A673 (cell line): ENCODE results near the gene SLC9A4. TPM values are rescaled to one million over a fixed set of nuclear protein-coding genes. Genes with fewer than 3 reads are reported as not detected.

Experiments used
- BruUV-seq: library from RNA; stranded (reverse); fragments of 400-500 nt; replicated peaks from 2 replicates; lab custom pipeline; 2021; lab: Mats Ljungman, UMichigan
- CTCF ChIA-PET: fragments of 300-600 bp; sonication (Branson Sonifier 250); formaldehyde crosslinking; loops from one replicate; lab custom pipeline; 2022; ENCODE audit warnings: antibody characterized with exemption; lab: Charles Lee
- POLR2A ChIA-PET: fragments of 300-600 bp; sonication (Branson Sonifier 250); formaldehyde crosslinking; loops from one replicate; lab custom pipeline; 2022; ENCODE audit warnings: antibody characterized with exemption; ENCODE audit not compliant: low non-redundant PET; lab: Charles Lee
- DNase-seq: peaks from one replicate; pipeline ENCODE4 v3.0.0-alpha.2; 2015; ENCODE audit warnings: low spot score
- H3K27ac ChIP-seq: fragments of 200-600 bp; sonication (generic); 2 replicates; pipeline ENCODE4 v1.5.1; 2016; ENCODE audit warnings: mixed run types, low read depth, mild to moderate bottlenecking, mixed read lengths, antibody characterized with exemption, low read length; ENCODE audit not compliant: poor library complexity, severe bottlenecking
- H3K27me3 ChIP-seq: fragments of 200-600 bp; sonication (generic); replicated peaks from 2 replicates; pipeline ENCODE4 v1.6.1; 2017; ENCODE audit warnings: mixed run types, low read depth, mild to moderate bottlenecking, mixed read lengths, antibody characterized with exemption, low read length; ENCODE audit not compliant: insufficient read depth, poor library complexity
- H3K36me3 ChIP-seq: fragments of 200-600 bp; sonication (generic); 2 replicates; pipeline ENCODE4 v1.6.1; 2016; ENCODE audit warnings: mixed run types, mild to moderate bottlenecking, mixed read lengths, antibody characterized with exemption, low read length; ENCODE audit not compliant: insufficient read depth, poor library complexity, severe bottlenecking
- H3K4me1 ChIP-seq: fragments of 200-600 bp; sonication (generic); 2 replicates; pipeline ENCODE4 v1.6.1; 2017; ENCODE audit warnings: mixed run types, mild to moderate bottlenecking, mixed read lengths, antibody characterized with exemption, low read length; ENCODE audit not compliant: insufficient read depth, poor library complexity, severe bottlenecking
- H3K4me3 ChIP-seq: fragments of 200-600 bp; sonication (generic); 2 replicates; pipeline ENCODE4 v1.5.1; 2016; ENCODE audit warnings: low read depth, mixed run types, mild to moderate bottlenecking, mixed read lengths, low read length; ENCODE audit not compliant: poor library complexity, severe bottlenecking
- H3K9me3 ChIP-seq: fragments of 200-600 bp; sonication (generic); 2 replicates; pipeline ENCODE4 v1.6.1; 2016; ENCODE audit warnings: mixed run types, low read depth, mild to moderate bottlenecking, mixed read lengths, antibody characterized with exemption, low read length; ENCODE audit not compliant: poor library complexity, severe bottlenecking
- EZH2 ChIP-seq: fragments of 200-600 bp; sonication (generic); IDR thresholded peaks from 2 replicates; pipeline ENCODE4 v1.6.1; 2017; ENCODE audit warnings: borderline replicate concordance, low read depth, mild to moderate bottlenecking, mixed read lengths, antibody characterized with exemption, low read length; ENCODE audit not compliant: poor library complexity, severe bottlenecking
- intact Hi-C: fragments of 100-400 bp; cut with micrococcal nuclease; formaldehyde crosslinking; loops from one replicate; pipeline ENCODE4 v1.10.0; 2022; ENCODE audit not compliant: unreplicated experiment
- total RNA-seq: library from RNA; stranded (reverse); gene quantifications from 2 replicates; pipeline ENCODE4 v1.2.3, GENCODE V29; 2021
- TF ChIP-seq, protein P1 (sequence below): fragments of 300-800, 200-600 bp; sonication (generic); conservative IDR thresholded peaks from 2 replicates; pipeline ENCODE4 v1.5.1; 2017; ENCODE audit warnings: low read depth, mild to moderate bottlenecking, antibody characterized with exemption, low read length, moderate library complexity, mixed read lengths

Gene SLC9A4
- total RNA-seq, 1 experiment from 2014 or later: 0.11 TPM

DNA sequence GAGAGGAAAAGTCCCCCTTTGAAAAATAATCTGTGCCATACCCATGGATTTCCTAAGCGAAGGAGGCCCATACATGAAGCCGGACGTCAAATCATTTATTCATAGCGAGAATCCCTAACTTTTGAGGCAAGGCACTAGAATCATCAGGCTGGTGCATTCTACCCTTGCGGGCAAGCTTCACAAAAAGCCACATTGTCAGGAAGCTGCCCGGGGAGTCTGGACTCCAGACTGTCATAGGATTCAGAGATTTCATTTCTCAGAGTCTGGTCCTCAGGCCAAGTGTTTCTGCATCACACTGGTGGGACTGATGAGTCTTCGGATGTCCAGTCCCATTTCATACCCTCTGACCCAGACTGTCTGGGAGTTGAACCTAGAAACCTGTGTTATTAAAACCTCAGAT is 8.9 kb downstream of the SLC9A4 start:
- ChIA-PET CTCF (no interaction called here), POLR2A (no interaction called here)
- Histone ChIP-seq H3K27me3 (no peaks in the 10 kb centered on the region), H3K27ac (no peak overlapping the region), H3K4me3 (no peak overlapping the region), H3K36me3 (no peaks in the 10 kb centered on the region), H3K9me3 (no peaks in the 10 kb centered on the region), H3K4me1 (no peaks in the 10 kb centered on the region)
- intact Hi-C loops: no loop called here
- BruUV-seq: no TSS peak
- DNase-seq: no peak
- TF ChIP-seq, protein P1, sequence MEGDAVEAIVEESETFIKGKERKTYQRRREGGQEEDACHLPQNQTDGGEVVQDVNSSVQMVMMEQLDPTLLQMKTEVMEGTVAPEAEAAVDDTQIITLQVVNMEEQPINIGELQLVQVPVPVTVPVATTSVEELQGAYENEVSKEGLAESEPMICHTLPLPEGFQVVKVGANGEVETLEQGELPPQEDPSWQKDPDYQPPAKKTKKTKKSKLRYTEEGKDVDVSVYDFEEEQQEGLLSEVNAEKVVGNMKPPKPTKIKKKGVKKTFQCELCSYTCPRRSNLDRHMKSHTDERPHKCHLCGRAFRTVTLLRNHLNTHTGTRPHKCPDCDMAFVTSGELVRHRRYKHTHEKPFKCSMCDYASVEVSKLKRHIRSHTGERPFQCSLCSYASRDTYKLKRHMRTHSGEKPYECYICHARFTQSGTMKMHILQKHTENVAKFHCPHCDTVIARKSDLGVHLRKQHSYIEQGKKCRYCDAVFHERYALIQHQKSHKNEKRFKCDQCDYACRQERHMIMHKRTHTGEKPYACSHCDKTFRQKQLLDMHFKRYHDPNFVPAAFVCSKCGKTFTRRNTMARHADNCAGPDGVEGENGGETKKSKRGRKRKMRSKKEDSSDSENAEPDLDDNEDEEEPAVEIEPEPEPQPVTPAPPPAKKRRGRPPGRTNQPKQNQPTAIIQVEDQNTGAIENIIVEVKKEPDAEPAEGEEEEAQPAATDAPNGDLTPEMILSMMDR: no peak
- no peak for TF ChIP-seq EZH2

DNA sequence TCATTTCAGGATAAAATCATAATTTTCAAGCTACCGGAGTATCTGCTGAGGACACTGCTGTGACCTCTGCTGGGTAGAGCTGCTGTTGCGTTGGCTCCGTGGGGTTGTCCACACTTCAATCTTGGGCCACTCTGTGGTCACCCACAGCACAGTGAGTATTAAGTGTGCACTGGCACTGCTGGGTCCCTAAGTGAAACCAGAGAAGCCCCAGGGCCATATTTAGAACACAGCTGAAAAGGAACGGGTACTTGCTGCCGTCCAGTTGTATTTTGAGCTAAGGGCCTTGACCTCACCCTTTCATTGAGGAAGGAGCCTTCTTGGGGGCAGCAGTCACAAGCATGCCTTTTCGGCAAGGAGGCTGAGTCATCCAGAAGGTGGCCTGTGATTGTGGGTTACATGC is 10.1 kb downstream of the SLC9A4 start:
- Histone ChIP-seq H3K27me3 (no peaks in the 10 kb centered on the region), H3K4me3 (no peak overlapping the region), H3K27ac (no peak overlapping the region), H3K4me1 (no peaks in the 10 kb centered on the region), H3K36me3 (no peaks in the 10 kb centered on the region), H3K9me3 (no peaks in the 10 kb centered on the region)
- POLR2A ChIA-PET: no interaction called here
- BruUV-seq: no TSS peak
- TF ChIP-seq, protein P1: no peak
- TF ChIP-seq EZH2: no peak
- DNase-seq: no peak
- intact Hi-C loops: no loop called here
- CTCF ChIA-PET: no interaction called here

DNA sequence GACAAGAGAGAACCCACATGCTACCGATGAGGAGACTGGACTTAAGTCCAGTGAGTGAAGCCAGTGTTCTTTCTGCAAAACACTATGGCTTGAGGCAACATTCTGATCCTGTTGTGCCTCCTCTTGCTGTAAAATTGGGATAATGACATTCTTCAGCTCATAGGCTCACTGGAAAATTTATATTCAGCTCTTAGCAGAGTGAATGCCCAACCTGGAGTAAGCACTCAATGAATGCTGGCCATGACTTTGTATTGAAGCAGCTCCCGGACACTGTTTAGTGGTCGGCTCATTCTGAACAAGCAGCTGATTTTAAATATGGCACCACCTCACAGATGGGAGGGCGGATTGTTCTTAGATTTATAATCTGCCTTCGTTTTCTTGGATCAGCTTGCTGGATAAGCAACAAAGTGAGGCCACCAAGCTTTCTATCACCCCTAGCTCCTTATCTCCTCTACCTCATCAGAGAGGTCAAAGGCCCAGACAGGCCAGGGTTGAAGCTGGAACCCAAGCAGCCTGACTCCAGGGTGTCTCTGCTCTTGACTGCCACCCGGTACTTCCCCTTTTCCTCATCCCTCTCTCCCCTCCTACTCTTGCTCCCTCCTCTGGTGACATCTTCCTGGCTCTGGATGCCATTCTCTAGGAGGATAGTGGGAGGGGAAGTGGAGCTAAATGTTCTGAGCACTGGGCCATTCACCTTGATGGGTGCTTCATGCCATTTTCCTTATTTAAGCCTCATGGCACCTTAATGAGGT is 11.5 kb downstream of the SLC9A4 start:
- CTCF ChIA-PET: no interaction called here
- H3K9me3 ChIP-seq: no peaks in the 10 kb centered on the region
- no peaks in the 10 kb centered on the region for H3K36me3 ChIP-seq
- no TSS peak for BruUV-seq
- POLR2A ChIA-PET: no interaction called here
- no peaks in the 10 kb centered on the region for H3K4me1 ChIP-seq
- H3K27ac ChIP-seq: no peak overlapping the region
- no peaks in the 10 kb centered on the region for H3K27me3 ChIP-seq
- no peak overlapping the region for H3K4me3 ChIP-seq
- DNase-seq: no peak
- TF ChIP-seq, protein P1: no peak
- no peak for TF ChIP-seq EZH2
- intact Hi-C loops: no loop called here
